Esophagus squamous epithelium (tissue), 4 donors: ENCODE results near the gene PLEKHH1.
"Not testable (repeated sequence)": the region's sequence is repeated elsewhere in the genome, so short reads cannot be mapped to it uniquely, and the experiment has no call there.

Experiments
- POLR2A ChIP-seq, 4 donors: fragments of 450-650 bp; IDR thresholded peaks; one replicate each; pipeline ENCODE4 v1.6.1; 2017; ENCODE audit warnings: antibody characterized with exemption in 4 of 4, mild to moderate bottlenecking in 4 of 4, moderate library complexity in 3 of 4
- TF ChIP-seq, protein P1 (sequence below), 6 experiments: fragments of 450-650 bp in 4 of 6; fragments of 200-600 bp in 2 of 6; sonication (generic) in 2 of 6; IDR thresholded peaks; one replicate each; pipeline ENCODE4 v1.5.1; 2016 to 2019; ENCODE audit warnings: antibody characterized with exemption in 6 of 6, mild to moderate bottlenecking in 4 of 6, moderate library complexity in 4 of 6

DNA sequence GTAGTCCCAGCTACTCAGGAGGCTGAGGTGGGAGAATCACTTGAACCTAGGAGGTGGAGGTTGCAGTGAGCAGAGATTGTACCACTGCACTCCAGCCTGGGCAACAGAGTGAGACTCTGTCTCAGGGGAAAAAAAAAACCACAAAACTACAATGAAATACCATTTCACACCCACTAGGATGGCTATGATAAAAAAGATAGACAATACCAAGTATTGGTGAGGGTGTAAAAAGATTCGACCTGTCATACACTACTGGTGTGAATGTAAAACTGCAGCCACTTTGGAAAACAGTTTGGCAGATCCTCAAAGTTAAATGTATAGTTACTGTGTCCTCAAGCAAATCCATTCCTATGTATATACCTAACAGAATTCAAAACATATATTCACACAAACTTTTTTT lies 93.0 kb downstream of the PLEKHH1 start:
- TF ChIP-seq, protein P1, sequence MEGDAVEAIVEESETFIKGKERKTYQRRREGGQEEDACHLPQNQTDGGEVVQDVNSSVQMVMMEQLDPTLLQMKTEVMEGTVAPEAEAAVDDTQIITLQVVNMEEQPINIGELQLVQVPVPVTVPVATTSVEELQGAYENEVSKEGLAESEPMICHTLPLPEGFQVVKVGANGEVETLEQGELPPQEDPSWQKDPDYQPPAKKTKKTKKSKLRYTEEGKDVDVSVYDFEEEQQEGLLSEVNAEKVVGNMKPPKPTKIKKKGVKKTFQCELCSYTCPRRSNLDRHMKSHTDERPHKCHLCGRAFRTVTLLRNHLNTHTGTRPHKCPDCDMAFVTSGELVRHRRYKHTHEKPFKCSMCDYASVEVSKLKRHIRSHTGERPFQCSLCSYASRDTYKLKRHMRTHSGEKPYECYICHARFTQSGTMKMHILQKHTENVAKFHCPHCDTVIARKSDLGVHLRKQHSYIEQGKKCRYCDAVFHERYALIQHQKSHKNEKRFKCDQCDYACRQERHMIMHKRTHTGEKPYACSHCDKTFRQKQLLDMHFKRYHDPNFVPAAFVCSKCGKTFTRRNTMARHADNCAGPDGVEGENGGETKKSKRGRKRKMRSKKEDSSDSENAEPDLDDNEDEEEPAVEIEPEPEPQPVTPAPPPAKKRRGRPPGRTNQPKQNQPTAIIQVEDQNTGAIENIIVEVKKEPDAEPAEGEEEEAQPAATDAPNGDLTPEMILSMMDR (IDR thresholded peaks at IDR 0.05) = not testable (repeated sequence)
- TF ChIP-seq POLR2A (IDR thresholded peaks at IDR 0.05) = not testable (repeated sequence)
